Fibroblast of pulmonary artery (primary cell): ENCODE data around the gene CYBRD1.
A peak's percentile ranks its signal among the peaks of the same experiment; 100 is the strongest.
"Not testable (repeated sequence)": the region's sequence is repeated elsewhere in the genome, so short reads cannot be mapped to it uniquely, and the experiment has no call there.

Source experiments
- DNase-seq: peaks from one replicate; pipeline ENCODE4 v3.0.0-alpha.2; 2010; ENCODE audit warnings: low read depth
- H3K4me3 ChIP-seq: replicated peaks from 2 replicates; pipeline ENCODE4 v1.5.1; 2011; ENCODE audit warnings: low read depth, mild to moderate bottlenecking, control low read depth, low read length, moderate library complexity
- CTCF ChIP-seq: IDR thresholded peaks from 2 replicates; pipeline ENCODE4 v1.5.1; 2011; ENCODE audit warnings: mild to moderate bottlenecking, control low read depth, low read length, inconsistent platforms; ENCODE audit errors: missing control alignments

CYBRD1 gene

DNA sequence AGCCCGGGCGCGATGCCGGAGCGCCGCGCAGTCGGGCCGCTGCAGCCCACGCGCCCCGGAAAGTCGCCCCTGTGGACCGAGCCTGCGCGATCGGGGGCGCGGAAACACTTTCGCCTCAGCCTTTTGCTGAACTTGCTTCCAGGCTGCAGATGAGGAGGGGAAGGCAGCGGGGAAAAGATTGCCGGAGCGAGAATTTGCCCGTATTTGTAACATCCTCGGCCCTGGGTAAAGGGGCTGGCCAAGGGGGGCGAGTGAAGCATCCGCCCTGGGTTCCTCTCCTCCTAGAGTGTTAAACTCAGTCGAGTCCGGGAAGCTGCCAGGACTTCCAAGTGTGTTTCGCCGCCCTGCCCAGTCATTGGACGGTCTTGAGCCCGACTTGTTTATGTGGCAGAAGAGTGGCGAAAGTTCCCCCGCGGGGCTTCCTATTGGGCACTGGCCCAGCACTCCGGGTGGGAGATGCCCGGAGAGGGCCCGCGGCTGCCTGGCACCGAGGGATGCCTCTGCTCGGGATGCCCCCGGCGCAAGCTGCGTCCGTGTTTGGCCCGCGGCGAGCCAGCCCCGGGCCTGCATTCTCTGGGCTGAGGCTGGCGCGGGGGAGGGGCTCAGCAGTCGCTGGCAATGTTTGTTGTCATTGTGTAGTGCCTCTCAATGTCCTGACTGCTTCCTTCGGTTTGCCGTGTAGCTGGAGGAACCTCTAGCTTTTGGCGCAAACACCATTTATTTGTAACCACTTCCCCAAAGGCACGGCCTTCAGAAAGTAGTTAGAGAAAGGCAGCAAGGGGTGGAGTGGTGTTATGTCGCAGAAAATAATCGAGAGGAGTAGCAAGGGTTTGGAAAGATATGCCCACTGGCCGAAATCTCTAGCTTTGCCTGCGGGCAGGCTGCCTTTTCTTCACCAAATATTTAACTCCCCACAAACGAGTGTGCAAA lies 1.1 kb downstream of the CYBRD1 start:
- H3K4me3 ChIP-seq, result peak overlapping the region; percentile 93
- peak; percentile 81 for DNase-seq

GRCh38 chr2:171524018-171524401 lies 1.7 kb downstream of the CYBRD1 start:
- peak; percentile 54 for DNase-seq
- no peak for TF ChIP-seq CTCF

More for the DNA sequence above, 1.1 kb downstream of the CYBRD1 start:
- no peak for TF ChIP-seq CTCF

DNA sequence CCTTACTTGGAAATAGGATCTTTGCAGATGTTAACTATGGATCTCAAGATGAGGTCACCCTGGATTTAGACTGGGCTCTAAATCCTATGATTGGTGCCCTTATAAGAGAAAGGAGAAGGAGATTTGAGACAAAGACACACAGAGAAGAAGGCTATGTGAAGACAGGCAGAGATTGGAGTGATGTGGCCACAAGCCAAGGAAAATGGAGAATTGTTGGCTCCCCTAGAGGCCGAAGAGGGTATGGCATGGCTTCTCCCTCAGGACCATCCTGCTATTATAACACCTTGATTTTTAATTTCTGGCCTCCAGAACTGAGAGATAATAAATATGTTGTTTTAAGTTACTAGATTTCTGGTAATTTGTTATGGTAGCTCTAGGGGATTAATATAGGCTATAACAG lies 7.6 kb downstream of the CYBRD1 start:
- peak; percentile 63 for TF ChIP-seq CTCF
- peak; percentile 29 for DNase-seq
- H3K4me3 ChIP-seq, result no peak overlapping the region

More at GRCh38 chr2:171524018-171524401, 1.7 kb downstream of the CYBRD1 start:
- peak overlapping the region; percentile 93 for H3K4me3 ChIP-seq

- DNase-seq, result no peak
- TF ChIP-seq CTCF, result no peak
- no peak overlapping the region for H3K4me3 ChIP-seq
Measured at GRCh38 chr2:171530378-171530777, 8.1 kb downstream of the CYBRD1 start.

DNA sequence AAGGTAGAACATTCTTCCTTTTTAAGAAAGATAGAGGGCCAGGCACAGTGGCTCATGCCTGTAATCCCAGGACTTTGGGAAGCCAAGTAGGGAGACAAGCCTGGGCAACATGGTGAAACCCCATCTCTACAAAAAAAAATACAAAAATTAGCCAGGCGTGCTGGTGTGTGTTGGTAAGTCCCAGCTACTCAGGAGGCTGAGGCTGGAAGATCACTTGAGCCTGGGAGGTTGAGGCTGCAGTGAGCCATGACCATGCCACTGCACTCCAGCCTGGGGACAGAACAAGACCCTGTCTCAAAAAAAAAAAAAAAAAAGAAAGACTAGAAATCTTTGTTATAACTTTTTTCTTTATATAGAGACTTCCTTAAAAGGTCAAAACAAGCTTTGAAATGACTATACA lies 8.6 kb downstream of the CYBRD1 start:
- not testable (repeated sequence) for DNase-seq, H3K4me3 ChIP-seq

DNA sequence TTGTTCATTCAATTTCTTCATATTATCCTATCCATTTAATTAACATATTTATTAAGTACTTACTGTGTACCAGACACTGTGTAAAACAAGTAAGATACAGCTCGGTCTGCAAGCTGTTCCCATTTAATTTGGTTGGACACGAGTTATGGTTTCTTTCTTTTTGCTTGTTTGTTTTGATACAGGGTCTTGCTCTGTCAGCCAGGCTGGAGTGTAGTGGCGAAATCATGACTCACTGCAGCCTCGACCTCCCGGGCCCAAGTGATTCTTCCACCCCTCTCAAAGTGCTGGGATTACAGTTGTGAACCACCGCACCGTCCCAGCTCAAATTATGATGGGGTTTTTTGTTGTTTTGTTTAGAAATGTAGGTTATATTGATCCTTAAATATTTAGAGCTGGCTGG lies 9.0 kb downstream of the CYBRD1 start:
- H3K4me3 ChIP-seq, result peak overlapping the region; percentile 20
- TF ChIP-seq CTCF, result no peak
- peak; percentile 85 for DNase-seq

GRCh38 chr2:171531836-171532450 lies 9.7 kb downstream of the CYBRD1 start:
- H3K4me3 ChIP-seq, result no peak overlapping the region
- DNase-seq, result peak; percentile 6
- no peak for TF ChIP-seq CTCF
